ENCODE data around the gene ABCA12.

Gene ABCA12

GRCh38 chr2:215032153-215032552, 106.3 kb downstream of the ABCA12 start:
- TF ChIP-seq MYC (IDR thresholded peaks at IDR 0.05; ENCODE audit: low read depth, low read length) (no peak), POLR2A (IDR thresholded peaks at IDR 0.05; ENCODE audit: extremely low read depth, insufficient read length) (no peak), CTCF (IDR thresholded peaks at IDR 0.05; ENCODE audit: low read depth, low read length) (no peak), MAX (IDR thresholded peaks at IDR 0.05; ENCODE audit: low read depth, low read length) (no peak)
- no peak overlapping the region for H3K4me3 ChIP-seq (ENCODE audit: low read depth, low read length)
- DNase-seq (ENCODE audit: low read depth), result no peak

- no peak for TF ChIP-seq POLR2A (IDR thresholded peaks at IDR 0.05; ENCODE audit: extremely low read depth, insufficient read length)
- no peak for TF ChIP-seq MAX (IDR thresholded peaks at IDR 0.05; ENCODE audit: low read depth, low read length)
- no peak for TF ChIP-seq CTCF (IDR thresholded peaks at IDR 0.05; ENCODE audit: low read depth, low read length)
- no peak for TF ChIP-seq MYC (IDR thresholded peaks at IDR 0.05; ENCODE audit: low read depth, low read length)
- DNase-seq (ENCODE audit: low read depth), result no peak
- no peak overlapping the region for H3K4me3 ChIP-seq (ENCODE audit: low read depth, low read length)
These were observed 107.1 kb downstream of the ABCA12 start for GRCh38 chr2:215031321-215031720.

- TF ChIP-seq MYC (IDR thresholded peaks at IDR 0.05; ENCODE audit: low read depth, low read length) (no peak), MAX (IDR thresholded peaks at IDR 0.05; ENCODE audit: low read depth, low read length) (no peak), POLR2A (IDR thresholded peaks at IDR 0.05; ENCODE audit: extremely low read depth, insufficient read length) (no peak), CTCF (IDR thresholded peaks at IDR 0.05; ENCODE audit: low read depth, low read length) (no peak)
- no peak overlapping the region for H3K4me3 ChIP-seq (ENCODE audit: low read depth, low read length)
- no peak for DNase-seq (ENCODE audit: low read depth)
These were observed 108.5 kb downstream of the ABCA12 start for GRCh38 chr2:215029936-215030335.

- no peak for TF ChIP-seq MYC (IDR thresholded peaks at IDR 0.05; ENCODE audit: low read depth, low read length)
- TF ChIP-seq MAX (IDR thresholded peaks at IDR 0.05; ENCODE audit: low read depth, low read length), result no peak
- TF ChIP-seq CTCF (IDR thresholded peaks at IDR 0.05; ENCODE audit: low read depth, low read length), result no peak
- TF ChIP-seq POLR2A (IDR thresholded peaks at IDR 0.05; ENCODE audit: extremely low read depth, insufficient read length), result no peak
- no peak for DNase-seq (ENCODE audit: low read depth)
- no peak overlapping the region for H3K4me3 ChIP-seq (ENCODE audit: low read depth, low read length)
These were observed 110.2 kb downstream of the ABCA12 start for GRCh38 chr2:215028231-215028630.

GRCh38 chr2:215027779-215028178, 110.6 kb downstream of the ABCA12 start:
- no peak for TF ChIP-seq MAX (IDR thresholded peaks at IDR 0.05; ENCODE audit: low read depth, low read length)
- TF ChIP-seq POLR2A (IDR thresholded peaks at IDR 0.05; ENCODE audit: extremely low read depth, insufficient read length), result no peak
- no peak for TF ChIP-seq CTCF (IDR thresholded peaks at IDR 0.05; ENCODE audit: low read depth, low read length)
- no peak for TF ChIP-seq MYC (IDR thresholded peaks at IDR 0.05; ENCODE audit: low read depth, low read length)
- no peak overlapping the region for H3K4me3 ChIP-seq (ENCODE audit: low read depth, low read length)
- DNase-seq (ENCODE audit: low read depth), result no peak

GRCh38 chr2:215022910-215023309, 115.5 kb downstream of the ABCA12 start:
- no peak for DNase-seq (ENCODE audit: low read depth)
- TF ChIP-seq MYC (IDR thresholded peaks at IDR 0.05; ENCODE audit: low read depth, low read length) (no peak), MAX (IDR thresholded peaks at IDR 0.05; ENCODE audit: low read depth, low read length) (no peak), CTCF (IDR thresholded peaks at IDR 0.05; ENCODE audit: low read depth, low read length) (no peak), POLR2A (IDR thresholded peaks at IDR 0.05; ENCODE audit: extremely low read depth, insufficient read length) (no peak)
- H3K4me3 ChIP-seq (ENCODE audit: low read depth, low read length), result no peak overlapping the region

Data from NB4 (cell line).